Effector memory CD4-positive, alpha-beta T cell (primary cell): Measurements from ENCODE around the gene COMP.
A peak's percentile ranks its signal among the peaks of the same experiment; 100 is the strongest.

Experiments
- DNase-seq, 3 donors: peaks; one replicate each; pipeline ENCODE4 v3.0.0-alpha.2; 2020
- H3K27ac ChIP-seq: 2 replicates; pipeline ENCODE4 v1.7.0; 2013; ENCODE audit warnings: mild to moderate bottlenecking, low read length, moderate library complexity; ENCODE audit not compliant: insufficient read depth, poor library complexity, severe bottlenecking
- H3K27me3 ChIP-seq: replicated peaks from 2 replicates; pipeline ENCODE4 v1.7.0; 2013; ENCODE audit warnings: mild to moderate bottlenecking, low read length; ENCODE audit not compliant: insufficient read depth, control insufficient read depth, poor library complexity, severe bottlenecking
- H3K36me3 ChIP-seq: 2 replicates; pipeline ENCODE4 v1.7.0; 2013; ENCODE audit warnings: mild to moderate bottlenecking, low read length, moderate library complexity; ENCODE audit not compliant: control insufficient read depth, insufficient read depth
- H3K4me1 ChIP-seq: 2 replicates; pipeline ENCODE4 v1.7.0; 2013; ENCODE audit warnings: low read length, mild to moderate bottlenecking; ENCODE audit not compliant: control insufficient read depth, insufficient read depth, poor library complexity, severe bottlenecking
- H3K4me3 ChIP-seq: 2 replicates; pipeline ENCODE4 v1.7.0; 2013; ENCODE audit warnings: low read length, low read depth, mild to moderate bottlenecking; ENCODE audit not compliant: insufficient read depth, poor library complexity, severe bottlenecking
- H3K9me3 ChIP-seq: 2 replicates; pipeline ENCODE4 v1.7.0; 2013; ENCODE audit warnings: mild to moderate bottlenecking, low read length, moderate library complexity; ENCODE audit not compliant: control insufficient read depth
- total RNA-seq, 3 donors: gene quantifications; one replicate each; lab custom pipeline; 2026; lab: John Stamatoyannopoulos, UW

COMP gene
- 0 reads per million in 3 donors for total RNA-seq

GRCh38 chr19:18790566-18791314, at the start of gene COMP:
COMP (minus strand) TSS chr19:18791305; CDS start chr19:18791269, 36 bp downstream.
- peaks cover 31% of the 10 kb centered on the region for H3K4me1 ChIP-seq
- H3K27ac ChIP-seq: no peak within 1 kb of the TSS
- no peaks in the 10 kb centered on the region for H3K9me3 ChIP-seq
- peaks cover 54% of the 10 kb centered on the region for H3K27me3 ChIP-seq
- peak within 1 kb of the TSS; percentile 29 for H3K4me3 ChIP-seq
- no peaks in the 10 kb centered on the region for H3K36me3 ChIP-seq
- DNase-seq: no peak

DNA sequence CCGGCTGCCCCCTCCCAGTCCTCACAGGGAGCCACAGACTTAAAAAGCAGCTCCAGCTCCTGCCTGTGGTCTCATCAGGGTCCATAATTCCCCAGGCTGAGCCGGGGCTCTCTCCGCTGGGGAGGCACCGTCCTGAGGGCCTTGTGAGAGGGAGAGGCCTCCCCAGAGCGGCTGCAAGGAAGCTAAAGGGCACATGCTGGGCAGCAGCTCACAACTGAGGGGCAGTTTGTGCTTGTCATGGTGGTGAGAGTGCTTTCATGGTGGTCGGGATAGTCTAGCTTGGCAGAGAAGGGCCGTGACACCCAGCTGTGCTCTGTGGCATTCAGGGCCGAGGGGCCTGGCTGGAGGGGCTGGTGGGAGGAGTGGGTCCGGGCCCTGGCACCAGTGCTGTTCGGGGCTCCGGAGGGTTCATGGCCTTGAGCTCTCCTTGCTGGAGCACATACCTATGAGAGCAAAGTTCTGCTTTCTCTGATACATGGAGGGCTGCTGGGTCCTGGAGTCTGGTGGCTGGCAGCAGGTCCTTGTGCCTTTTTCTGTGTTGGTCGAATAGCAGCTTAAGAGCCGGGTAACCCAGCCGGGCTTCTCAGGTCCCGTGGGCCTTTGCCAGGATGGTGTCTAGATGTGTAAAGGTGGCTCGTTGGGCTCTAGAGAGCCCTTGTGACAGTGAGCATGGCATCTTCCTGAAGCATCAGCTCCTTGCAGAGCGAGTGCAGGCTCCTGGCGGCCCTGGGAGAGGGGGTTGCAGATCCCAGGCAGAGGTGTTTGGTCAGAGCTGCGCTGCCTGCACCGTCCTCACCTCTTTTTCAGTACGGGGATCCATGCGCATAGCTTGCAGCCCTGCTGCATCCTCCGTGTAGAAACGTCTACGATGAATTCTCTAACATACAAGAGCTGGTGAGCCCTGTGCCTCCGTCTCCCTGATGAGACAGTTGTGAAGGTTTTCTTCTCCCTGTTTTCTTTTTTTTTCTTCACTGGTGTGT, 49.5 kb upstream of the COMP start:
- Histone ChIP-seq H3K27me3 (no peaks in the 10 kb centered on the region), H3K9me3 (no peaks in the 10 kb centered on the region), H3K4me1 (peaks cover 54% of the 10 kb centered on the region), H3K4me3 (no peak overlapping the region), H3K36me3 (peaks cover 11% of the 10 kb centered on the region), H3K27ac (no peak overlapping the region)
- DNase-seq: no peak

GRCh38 chr19:18839465-18840287, 48.6 kb upstream of the COMP start:
- no peaks in the 10 kb centered on the region for H3K9me3 ChIP-seq
- H3K4me3 ChIP-seq: no peak overlapping the region
- peaks cover 54% of the 10 kb centered on the region for H3K4me1 ChIP-seq
- H3K27me3 ChIP-seq: no peaks in the 10 kb centered on the region
- no peak for DNase-seq
- peak overlapping the region; percentile 34 for H3K27ac ChIP-seq
- peaks cover 11% of the 10 kb centered on the region for H3K36me3 ChIP-seq

DNA sequence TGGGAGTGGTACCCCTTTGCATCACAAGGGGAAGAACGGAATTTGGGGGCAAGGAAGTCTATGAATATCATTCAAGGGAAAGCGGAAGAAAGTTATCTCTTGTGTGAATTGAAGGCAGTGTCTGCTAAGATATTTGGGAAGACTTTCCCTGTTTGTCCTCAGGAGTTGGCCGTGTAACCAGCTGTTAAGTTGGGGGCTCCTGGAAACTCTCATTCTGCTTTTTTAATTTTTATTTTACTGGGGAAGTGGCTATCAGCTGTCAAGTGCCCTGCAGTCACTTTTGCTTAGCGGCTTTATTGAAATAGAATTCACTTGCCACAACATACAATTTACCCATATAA, 43.5 kb upstream of the COMP start:
- Histone ChIP-seq H3K9me3 (no peaks in the 10 kb centered on the region), H3K36me3 (peaks cover 11% of the 10 kb centered on the region), H3K27me3 (no peaks in the 10 kb centered on the region), H3K27ac (no peak overlapping the region), H3K4me3 (no peak overlapping the region), H3K4me1 (peaks cover 47% of the 10 kb centered on the region)
- DNase-seq: no peak

DNA sequence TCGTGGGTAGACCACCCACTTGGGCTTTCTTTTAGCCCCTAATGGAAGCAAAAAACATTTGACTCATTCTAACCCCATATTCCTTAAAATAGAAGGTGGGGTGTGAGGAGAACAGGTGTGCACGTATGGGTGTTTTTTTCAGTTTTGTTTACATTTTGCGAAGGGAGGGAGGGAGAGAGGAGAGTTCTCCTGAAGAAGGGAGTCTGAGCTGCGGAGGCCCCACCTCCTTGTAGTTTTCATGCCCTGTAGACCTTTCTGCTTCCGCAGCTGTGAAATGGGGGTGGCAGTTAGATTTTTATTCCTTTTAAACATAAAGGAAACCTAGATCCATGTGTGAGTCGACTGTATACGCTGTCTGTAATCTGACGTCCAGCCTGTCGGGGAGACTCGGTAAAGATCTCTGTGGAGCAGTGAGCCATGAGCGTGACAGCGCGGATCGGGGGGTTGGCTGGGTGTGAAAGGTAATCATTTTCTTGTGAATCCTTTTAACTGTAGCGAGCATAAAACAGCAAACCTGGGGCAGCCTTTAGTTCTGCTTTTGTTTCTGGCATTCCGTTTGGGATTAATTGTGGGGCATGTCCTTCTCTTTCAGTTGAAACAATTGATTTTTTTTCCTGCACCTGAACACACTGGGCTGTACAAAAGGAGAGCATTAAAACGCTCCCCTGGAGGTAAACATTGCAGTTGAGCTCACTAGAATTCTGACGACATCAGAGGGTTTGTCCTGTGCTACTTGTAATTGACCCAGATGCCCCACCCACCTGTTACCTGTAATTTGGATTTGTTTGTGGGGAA, 42.9 kb upstream of the COMP start:
- peaks cover 11% of the 10 kb centered on the region for H3K36me3 ChIP-seq
- H3K9me3 ChIP-seq: no peaks in the 10 kb centered on the region
- H3K4me3 ChIP-seq: peak overlapping the region; percentile 51

DNA sequence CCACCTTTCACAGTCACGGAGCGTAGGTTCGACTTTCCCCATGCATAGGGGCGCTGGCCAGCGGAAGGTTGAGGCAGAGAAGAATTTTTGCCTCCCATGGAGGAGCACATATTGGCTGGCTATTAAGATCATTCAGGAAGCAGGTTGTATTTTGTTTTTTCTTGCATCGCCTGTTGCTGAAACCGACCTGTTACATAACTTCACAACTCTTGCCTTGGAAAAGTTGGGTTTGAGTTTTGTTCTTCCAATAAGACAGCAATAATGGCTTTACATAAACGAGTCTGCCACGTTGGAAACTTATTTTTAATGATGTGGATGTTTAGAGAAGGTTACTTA, 42.0 kb upstream of the COMP start:
- Histone ChIP-seq H3K27me3 (no peaks in the 10 kb centered on the region), H3K9me3 (no peaks in the 10 kb centered on the region), H3K4me3 (peak overlapping the region; percentile 51), H3K4me1 (peaks cover 40% of the 10 kb centered on the region), H3K36me3 (peaks cover 11% of the 10 kb centered on the region), H3K27ac (peak overlapping the region; percentile 87)
- DNase-seq: no peak

More for the DNA sequence above, 42.9 kb upstream of the COMP start:
- no peak overlapping the region for H3K27ac ChIP-seq
- H3K4me1 ChIP-seq: peaks cover 42% of the 10 kb centered on the region
- no peak for DNase-seq
- no peaks in the 10 kb centered on the region for H3K27me3 ChIP-seq

DNA sequence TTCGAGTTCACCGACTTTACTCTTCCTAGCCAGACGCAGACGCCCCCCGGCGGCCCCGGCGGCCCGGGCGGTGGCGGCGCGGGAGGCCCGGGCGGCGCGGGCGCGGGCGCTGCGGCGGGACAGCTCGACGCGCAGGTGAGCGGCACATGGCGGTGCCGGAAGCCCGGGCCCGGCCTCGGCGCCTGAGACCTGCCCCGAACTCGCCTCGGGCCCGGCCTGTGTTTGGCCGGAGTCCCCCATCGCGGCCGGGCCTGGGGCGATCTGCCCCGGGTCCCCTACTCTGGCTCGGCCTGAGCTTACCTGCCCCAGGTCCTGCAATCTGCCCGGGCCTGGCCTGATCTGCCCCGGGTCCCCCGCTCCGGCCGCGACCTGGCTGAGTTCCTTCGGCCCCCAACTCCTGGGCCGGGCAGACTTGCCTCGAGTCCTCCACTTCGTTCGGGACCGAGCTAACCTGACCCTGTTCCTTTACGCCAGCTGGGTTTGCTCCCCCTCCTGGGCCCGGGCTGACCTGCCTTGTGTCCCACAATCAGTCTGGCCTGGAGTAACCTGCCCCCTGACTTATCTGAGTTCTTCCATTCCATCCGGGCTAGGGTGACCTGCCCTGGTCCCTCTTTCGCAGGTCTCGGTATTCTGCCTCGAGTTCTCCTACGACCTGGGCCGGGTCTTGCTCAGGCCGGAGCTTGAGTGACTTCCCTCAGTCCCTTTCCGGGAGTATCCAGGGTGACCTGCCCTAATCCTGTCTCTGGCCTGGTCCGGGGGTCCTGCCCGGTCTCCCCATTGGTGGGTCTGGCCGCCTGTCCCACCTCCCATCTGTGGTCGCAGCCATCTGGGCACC, 41.4 kb upstream of the COMP start:
- DNase-seq: no peak
- H3K27me3 ChIP-seq: no peaks in the 10 kb centered on the region
- no peaks in the 10 kb centered on the region for H3K9me3 ChIP-seq

DNA sequence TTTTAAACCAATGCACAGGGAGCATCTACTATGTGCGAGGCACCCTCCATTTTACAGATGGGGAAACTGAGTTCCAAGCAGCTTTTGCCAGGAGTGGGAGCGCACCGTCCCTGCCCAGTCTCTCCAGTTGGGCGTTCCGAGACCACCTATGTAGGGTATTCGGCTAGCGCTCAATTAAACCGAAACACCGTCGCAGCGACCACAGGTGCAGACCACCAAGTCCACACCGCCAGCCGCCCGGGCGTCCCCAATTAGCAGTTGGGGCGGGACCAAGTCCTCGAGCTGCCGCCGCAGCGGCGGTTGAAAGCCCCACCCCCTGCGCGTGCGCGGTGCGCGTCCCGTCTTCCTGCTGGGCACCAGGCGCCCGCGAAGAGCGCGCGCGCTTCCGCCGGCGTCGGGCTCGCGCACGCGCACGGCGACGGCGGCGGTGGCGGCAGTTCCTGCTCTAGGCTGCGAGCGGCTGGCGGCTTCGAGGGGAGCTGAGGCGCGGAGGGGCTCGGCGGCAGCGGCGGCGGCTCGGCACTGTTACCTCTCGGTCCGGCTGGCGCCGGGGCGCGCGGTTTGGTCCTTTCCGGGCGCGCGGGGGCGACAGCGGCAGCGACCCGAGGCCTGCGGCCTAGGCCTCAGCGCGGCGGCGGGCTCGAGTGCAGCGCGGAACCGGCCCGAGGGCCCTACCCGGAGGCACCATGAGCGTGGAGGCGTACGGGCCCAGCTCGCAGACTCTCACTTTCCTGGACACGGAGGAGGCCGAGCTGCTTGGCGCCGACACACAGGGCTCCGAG, 40.6 kb upstream of the COMP start, which contains the start of gene UPF1:
UPF1 (plus strand) TSS at position 436 of the 782 bp plus-strand sequence; CDS start at position 687, 251 bp downstream.
- Histone ChIP-seq H3K27ac (peak within 1 kb of the TSS; percentile 87), H3K36me3 (peaks cover 4% of the 10 kb centered on the region), H3K4me1 (peaks cover 32% of the 10 kb centered on the region), H3K4me3 (peak within 1 kb of the TSS; percentile 67), H3K27me3 (no peaks in the 10 kb centered on the region), H3K9me3 (no peaks in the 10 kb centered on the region)
- peak; percentile 88 to 94 (median 93) for DNase-seq

More for the DNA sequence above, 41.4 kb upstream of the COMP start:
- Histone ChIP-seq H3K27ac (peak overlapping the region; percentile 87), H3K4me1 (peaks cover 37% of the 10 kb centered on the region), H3K36me3 (peaks cover 8% of the 10 kb centered on the region), H3K4me3 (peak overlapping the region; percentile 51)
